Subcutaneous adipose tissue (tissue), 4 donors: ENCODE results near the gene MYBPHL. TPM values are rescaled to one million over a fixed set of nuclear protein-coding genes. Genes with fewer than 3 reads are reported as not detected.

Source experiments
- CTCF ChIP-seq: fragments of 450-650 bp; IDR thresholded peaks from one replicate; pipeline ENCODE4 v1.5.1; 2016; ENCODE audit warnings: low read depth, mild to moderate bottlenecking, control low read depth, antibody characterized with exemption, moderate library complexity
- total RNA-seq, 4 donors: library from RNA; depleted of rRNA; stranded (reverse); fragments of >200 nt; gene quantifications; one replicate each; pipeline ENCODE4 v1.1.0, GENCODE V29; 2016

The MYBPHL gene
- total RNA-seq, 4 donors from 2014 or later = not detected

- TF ChIP-seq CTCF = no peak
Measured at GRCh38 chr1:109252167-109252892, 54.5 kb downstream of the MYBPHL start.

GRCh38 chr1:109251277-109252166 is 55.3 kb downstream of the MYBPHL start:
- no peak for TF ChIP-seq CTCF

- no peak for TF ChIP-seq CTCF
Measured at GRCh38 chr1:109250454-109251276, 56.1 kb downstream of the MYBPHL start.

- TF ChIP-seq CTCF = no peak
Measured at GRCh38 chr1:109249654-109250401, 57.0 kb downstream of the MYBPHL start.

- TF ChIP-seq CTCF = no peak
Measured at GRCh38 chr1:109248797-109249629, 57.8 kb downstream of the MYBPHL start, which contains the start of gene CELSR2. Gene CELSR2, plus strand, starts transcription at chr1:109249539. Its CDS starts 541 bp downstream, at chr1:109250080.

- no peak for TF ChIP-seq CTCF
Measured at GRCh38 chr1:109248444-109248796, 58.4 kb downstream of the MYBPHL start.
